Suppressor macrophage treated with lipopolysaccharide for 1 hour (primary cell): ENCODE data around the gene DCAF6.
"Not testable (repeated sequence)": the region's sequence is repeated elsewhere in the genome, so short reads cannot be mapped to it uniquely, and the experiment has no call there.

Experiments used
- DNase-seq, 3 donors: peaks; one replicate each; pipeline ENCODE4 v3.0.0-alpha.2; 2020 to 2022

DCAF6 gene

DNA sequence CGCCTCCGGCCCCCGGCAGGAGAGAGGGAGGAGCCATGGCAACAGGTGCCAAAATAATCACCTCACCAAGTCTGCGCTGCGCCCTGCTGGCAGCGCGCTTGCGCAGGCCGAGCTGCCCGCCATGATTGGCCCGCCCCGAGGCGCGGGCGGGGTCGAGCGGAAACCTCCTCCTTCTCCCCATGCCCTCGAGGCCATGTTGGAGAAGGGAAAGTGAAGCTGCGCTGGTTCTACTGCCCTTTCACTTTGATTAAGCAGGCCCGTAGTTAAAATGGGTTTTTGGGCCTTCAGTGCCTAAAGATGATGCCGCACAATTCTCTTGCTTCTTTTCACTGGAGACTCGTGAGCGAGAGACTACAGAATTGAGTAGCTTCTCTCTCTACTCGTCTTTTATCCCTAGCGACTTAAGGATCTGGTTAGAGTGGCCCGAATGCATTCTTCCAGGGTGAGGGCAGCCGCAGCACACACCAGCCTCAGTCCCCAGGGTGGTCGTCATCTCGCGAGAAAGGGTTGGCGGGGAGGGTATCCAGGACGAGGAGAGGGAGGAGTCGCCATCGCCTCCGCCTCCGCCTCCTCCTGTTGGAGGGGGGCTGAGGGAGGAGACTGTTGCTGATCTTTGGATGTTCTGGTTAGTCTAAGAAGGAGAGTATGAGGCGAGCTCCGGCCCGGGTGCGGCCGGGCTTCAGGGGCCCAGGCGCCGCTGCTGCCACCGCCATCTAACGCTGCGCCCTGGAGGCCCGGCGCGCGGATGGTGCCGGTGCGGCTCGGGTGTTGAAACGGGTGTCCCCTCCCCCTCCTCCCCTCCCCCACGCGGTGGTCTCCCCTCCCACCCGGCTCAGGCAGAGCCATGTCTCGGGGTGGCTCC, at the start of gene DCAF6:
Gene DCAF6 (plus strand): TSS at position 616 of the 862 bp plus-strand sequence. CDS start 229 bp downstream, at position 845.
- peak; percentile 98 to 99 (median 98) for DNase-seq

GRCh38 chr1:167887187-167887586, 49.3 kb upstream of the DCAF6 start:
- not testable (repeated sequence) for DNase-seq

DNA sequence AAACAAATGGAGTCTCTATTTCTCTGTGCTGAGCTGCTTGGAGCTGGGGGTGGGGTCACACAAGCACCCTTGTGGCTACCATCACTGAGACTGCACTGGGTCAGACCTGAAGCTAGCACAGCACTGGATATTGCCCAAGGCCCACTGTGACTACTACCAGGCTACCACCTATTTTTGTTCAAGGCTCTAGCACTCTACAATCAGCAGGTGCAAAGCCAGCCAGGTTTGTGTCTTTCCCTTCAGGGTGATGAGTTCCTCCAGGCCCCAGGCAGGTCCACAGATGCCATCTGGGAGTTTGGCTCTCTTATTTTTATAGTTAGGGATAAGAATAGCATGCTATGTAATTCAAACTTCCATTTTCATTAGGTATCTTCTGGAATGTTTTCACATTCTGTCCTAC, 46.1 kb upstream of the DCAF6 start:
- DNase-seq = no peak

GRCh38 chr1:167893798-167894197, 42.7 kb upstream of the DCAF6 start:
- DNase-seq = peak in 2 of 3 donors; percentile 28 to 35

GRCh38 chr1:167898578-167899222, 37.8 kb upstream of the DCAF6 start:
- no peak for DNase-seq

DNA sequence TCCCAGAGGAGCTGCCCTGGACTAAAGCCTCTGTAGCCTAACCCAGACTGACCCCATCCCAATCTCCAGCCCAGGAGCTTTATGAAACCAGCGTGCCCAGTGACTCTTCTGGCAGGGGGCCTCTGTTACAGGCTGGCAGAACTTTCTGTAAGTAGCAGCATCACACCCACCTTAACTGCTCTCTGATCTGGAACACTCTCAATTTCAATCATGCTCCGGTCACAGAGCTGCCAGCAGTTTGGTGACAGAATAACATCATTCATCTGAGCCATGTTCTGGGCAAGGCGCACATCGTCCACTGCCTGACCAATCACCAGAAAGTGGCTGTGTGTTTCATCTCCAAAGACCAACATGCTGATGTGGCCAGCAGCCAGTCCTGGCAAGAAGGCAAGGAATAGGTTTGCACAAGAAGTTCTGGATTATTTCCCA, 37.2 kb upstream of the DCAF6 start:
- DNase-seq = no peak

DNA sequence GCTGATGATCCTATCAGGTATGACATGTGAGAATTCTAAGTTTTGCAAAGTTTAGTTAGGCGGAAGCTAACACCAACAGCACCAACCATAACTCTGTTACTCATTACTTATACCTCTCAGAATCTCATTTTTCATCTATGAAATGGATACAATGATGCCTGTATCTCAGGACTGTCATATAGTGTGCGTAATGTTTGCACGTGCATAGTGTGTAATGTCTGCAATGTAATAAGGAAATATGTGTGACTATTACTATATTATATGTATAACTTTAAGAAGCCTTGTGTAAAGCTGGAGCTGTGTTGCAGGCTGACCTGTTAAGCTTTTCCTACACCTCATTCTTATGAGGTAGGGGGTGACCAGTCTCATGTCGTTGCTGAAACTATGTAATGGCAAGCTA, 35.6 kb upstream of the DCAF6 start:
- no peak for DNase-seq

- peak in 1 of 3 donors; percentile 33 for DNase-seq
Observed at GRCh38 chr1:167904652-167905130, 31.8 kb upstream of the DCAF6 start.

GRCh38 chr1:167905182-167905581, 31.3 kb upstream of the DCAF6 start:
- DNase-seq = peak; percentile 41 to 49 (median 43)

DNA sequence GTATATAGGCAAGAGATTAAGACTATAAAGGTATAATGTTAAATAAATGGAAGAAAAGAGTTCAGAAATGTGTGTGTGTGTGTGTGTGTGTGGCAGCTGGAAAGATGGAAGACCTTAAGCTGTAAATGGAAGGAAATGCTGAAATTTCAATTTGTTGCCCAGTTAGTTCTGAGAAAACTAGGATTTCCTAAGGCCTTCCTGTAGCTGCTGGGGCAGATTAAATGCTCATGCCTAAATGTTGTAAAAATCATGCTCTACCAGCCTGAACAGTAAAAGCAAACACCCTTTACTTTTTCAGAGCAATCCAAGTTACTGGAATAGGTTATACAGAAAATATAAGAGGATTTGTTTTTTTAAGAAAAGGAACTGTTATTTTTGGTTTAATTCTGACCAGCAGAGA, 30.8 kb upstream of the DCAF6 start:
- DNase-seq = no peak

GRCh38 chr1:167909691-167910180, 26.7 kb upstream of the DCAF6 start:
- DNase-seq = peak; percentile 13 to 30 (median 24)

DNA sequence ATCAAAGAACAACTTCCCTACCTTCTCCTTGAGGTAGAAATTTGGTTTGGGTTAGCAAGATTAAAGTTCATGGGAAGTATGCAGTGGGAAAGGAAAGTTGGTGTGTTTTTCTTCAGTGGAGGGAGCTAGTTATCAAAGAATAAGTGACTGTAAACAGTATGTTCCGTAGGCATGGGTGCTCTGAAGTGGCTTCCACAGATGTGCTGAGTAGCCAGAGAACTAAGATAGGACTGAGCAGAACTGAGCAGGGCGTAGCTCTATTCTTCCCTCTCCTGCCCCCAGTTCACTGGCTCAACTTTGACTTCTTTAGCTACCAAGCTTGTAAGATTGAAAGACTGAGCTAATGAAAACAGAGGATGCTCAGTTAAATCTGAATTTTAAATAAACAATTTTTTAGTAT, 26.0 kb upstream of the DCAF6 start:
- no peak for DNase-seq

DNA sequence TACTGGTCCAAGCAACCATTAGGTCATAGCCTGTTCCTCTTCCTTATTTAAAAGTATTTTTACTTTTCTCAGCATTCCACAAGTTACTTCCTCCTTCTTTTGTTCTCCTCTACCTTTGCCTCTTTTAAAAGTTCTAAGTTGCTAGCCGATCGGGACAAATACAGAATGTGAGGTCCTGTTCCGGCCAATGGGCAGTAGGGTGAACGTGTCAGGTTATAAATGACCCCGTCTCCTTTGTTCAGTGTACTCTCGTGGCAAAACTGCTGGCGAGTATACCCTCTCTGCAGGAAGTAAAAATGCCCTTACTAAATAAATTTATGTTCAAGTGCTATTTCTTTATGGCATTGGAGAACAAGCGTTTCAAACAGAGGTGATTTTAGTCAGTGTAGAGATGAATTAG, 25.1 kb upstream of the DCAF6 start:
- DNase-seq = peak in 2 of 3 donors; percentile 41 to 42

GRCh38 chr1:167912294-167912693, 24.2 kb upstream of the DCAF6 start:
- no peak for DNase-seq

GRCh38 chr1:167913895-167914496, 22.5 kb upstream of the DCAF6 start, which contains the start of gene ADCY10:
Gene ADCY10 (minus strand): TSS chr1:167914134. CDS start chr1:167905140, 8,994 bp downstream.
- no peak for DNase-seq

DNA sequence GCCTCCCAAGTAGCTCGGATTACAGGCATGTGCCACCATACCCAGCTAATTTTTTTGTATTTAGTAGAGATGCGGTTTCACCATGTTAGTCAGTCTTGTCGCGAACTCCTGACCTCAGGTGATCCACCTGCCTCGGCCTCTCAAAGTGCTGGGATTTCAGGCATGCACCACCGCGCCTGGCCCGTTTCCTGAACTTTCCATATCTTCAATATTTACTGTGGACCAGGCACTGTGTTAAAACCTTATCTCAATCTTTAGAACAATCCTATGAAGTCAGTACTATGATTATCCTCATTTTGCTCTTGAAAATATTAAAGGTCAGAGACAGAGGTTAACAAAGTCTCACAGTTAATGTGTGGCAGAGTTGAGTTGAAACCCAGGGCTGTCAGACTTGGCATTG, 20.9 kb upstream of the DCAF6 start:
- no peak for DNase-seq

DNA sequence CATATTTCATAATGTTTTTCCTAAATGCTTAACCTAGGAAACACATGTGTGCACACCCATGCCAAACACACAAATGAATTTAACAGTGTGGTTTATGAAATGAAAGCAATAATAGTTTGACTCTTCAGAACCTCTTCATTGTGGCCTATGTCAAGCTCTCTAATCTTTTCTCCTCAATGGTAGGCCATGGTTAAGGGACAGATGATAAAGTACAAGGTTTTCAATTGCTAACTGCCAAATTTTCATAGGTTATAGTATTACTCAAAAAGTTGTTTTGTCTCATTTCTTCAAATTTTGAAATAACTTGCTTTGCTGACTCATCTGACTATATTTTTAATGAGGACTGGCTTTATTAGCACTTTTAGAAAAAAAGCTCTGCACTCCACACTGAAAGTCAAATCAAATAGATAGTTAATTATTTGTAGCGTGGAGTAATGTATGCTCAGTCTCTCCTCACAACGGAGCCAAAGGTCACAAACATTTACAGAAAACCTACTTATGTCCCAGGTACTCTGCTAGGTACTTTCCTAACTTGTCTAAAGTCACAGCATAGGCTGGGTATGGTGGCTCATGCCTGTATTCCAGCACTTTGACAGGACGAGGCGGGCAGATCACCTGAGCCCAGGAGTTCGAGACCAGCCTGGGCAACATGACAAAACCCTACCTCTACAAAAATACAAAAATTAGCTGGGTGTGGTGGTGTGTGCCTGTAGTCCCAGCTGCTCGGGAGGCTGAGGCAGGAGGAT, 19.5 kb upstream of the DCAF6 start:
- DNase-seq = no peak

GRCh38 chr1:167922023-167922422, 14.5 kb upstream of the DCAF6 start:
- DNase-seq = peak; percentile 17 to 45 (median 38)

DNA sequence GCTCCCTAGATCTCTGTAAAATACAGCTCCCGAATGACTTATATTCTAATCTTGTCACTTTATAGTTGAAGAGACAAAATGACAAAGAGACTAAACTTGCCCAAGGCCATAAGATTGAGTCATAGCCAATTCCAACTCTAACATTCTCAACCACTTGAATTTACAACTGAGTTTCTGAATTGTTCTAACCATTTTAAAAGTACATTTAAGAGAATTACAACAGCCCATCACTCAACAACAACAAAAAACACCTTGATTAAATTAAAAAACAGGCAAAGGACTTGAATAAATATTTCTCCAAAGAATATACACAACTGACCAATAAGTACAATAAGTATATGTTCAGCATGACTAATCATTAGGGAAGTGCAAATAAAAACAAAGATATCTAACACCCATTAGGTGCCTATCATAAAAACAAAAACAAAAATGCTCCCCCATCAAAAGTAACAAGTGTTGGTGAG, 13.8 kb upstream of the DCAF6 start:
- peak in 2 of 3 donors; percentile 42 for DNase-seq

DNA sequence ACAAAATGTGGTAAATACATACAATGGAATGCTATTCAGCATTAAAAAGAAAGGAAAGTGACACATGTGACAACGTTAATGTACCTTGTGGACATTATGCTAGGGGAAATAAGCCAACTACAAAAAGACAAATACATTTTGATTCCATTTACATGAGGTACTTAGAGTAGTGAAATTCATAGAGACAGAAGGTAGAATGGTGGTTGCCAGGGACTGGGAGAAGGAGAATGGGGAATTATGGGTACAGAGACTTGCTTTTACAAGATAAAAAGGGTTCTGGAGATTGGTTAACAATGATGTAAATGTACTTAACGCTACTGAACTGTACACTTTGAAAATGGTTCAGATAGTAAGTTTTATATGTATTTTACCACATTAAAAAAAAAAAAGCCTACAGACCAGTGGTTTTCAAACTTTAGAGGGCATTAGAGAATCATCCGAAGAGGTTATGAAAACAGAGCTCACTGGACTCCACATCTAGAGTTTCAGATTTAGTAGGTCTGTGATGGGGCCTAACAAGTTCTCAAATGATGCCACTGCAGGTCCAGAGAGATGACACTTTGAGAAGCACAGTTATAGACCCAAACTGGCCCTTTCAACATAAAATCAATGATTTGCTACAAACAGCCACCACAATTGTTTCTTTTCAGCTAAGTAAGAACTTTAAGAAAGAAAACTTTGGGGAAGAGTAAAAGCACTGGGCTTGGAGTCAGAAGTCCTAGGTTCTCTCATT, 13.0 kb upstream of the DCAF6 start:
- no peak for DNase-seq

DNA sequence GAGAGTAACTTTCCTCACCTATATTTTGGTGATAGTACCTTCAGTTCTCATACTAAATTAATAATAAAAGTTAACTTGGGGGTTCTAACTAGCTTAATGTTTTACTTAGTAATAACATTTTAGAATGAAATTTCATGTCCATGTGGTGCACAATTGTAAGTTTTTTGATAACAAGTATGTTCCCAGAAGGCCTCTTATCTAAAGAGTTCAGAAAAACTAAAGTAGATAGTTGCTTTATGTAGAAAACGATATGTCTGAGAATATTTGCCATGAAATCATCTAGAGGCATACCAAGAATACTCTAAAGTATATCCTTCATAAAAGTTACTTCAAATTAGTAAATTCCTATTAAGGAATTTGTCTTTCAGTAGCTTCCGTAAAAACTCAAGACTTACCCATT, 12.4 kb upstream of the DCAF6 start:
- DNase-seq = no peak
